Naive B cell (primary cell): ENCODE results near the gene PEAK1. TPM values are rescaled to one million over a fixed set of nuclear protein-coding genes. Genes with fewer than 3 reads are reported as not detected.

Experiments used
- ATAC-seq, 2 donors: fragments of 150-1000 bp; cut with Tn5 transposase; 2 replicates each; pipeline ENCODE4 v1.10.0; 2021; ENCODE audit warnings: low read depth in 2 of 2, mild to moderate bottlenecking in 2 of 2, moderate library complexity in 2 of 2
- DNase-seq: peaks from one replicate; pipeline ENCODE4 v3.0.0; 2022
- H3K27ac Mint-ChIP-seq, 6 donors: one replicate each; pipeline ENCODE4 v1.8.0; 2020 to 2022; ENCODE audit warnings: mild to moderate bottlenecking in 6 of 6, mixed read lengths in 6 of 6, moderate library complexity in 5 of 6, inconsistent platforms in 2 of 6
- H3K27me3 Mint-ChIP-seq, 3 donors: one replicate each; pipeline ENCODE4 v1.8.0; 2021 to 2022; ENCODE audit warnings: mixed read lengths in 3 of 3, mild to moderate bottlenecking in 1 of 3
- H3K36me3 Mint-ChIP-seq, 2 donors: one replicate each; pipeline ENCODE4 v1.8.0; 2020 to 2022; ENCODE audit warnings: mixed read lengths in 2 of 2, inconsistent platforms in 1 of 2, mild to moderate bottlenecking in 1 of 2
- H3K4me1 Mint-ChIP-seq, 3 donors: one replicate each; pipeline ENCODE4 v1.8.0; 2020 to 2022; ENCODE audit warnings: mixed read lengths in 3 of 3, inconsistent platforms in 1 of 3, mild to moderate bottlenecking in 1 of 3, moderate library complexity in 1 of 3
- H3K4me3 Mint-ChIP-seq, 8 donors: one replicate each; pipeline ENCODE4 v1.8.0; 2020 to 2022; ENCODE audit warnings: mild to moderate bottlenecking in 8 of 8, mixed read lengths in 8 of 8, moderate library complexity in 8 of 8, inconsistent platforms in 2 of 8
- H3K9me3 Mint-ChIP-seq, 7 donors: one replicate each; pipeline ENCODE4 v1.8.0; 2020 to 2022; ENCODE audit warnings: mixed read lengths in 7 of 7, mild to moderate bottlenecking in 5 of 7, inconsistent platforms in 2 of 7, moderate library complexity in 1 of 7
- polyA plus RNA-seq, 6 donors: library from polyadenylated mRNA; unstranded; fragments of 300-500 nt; fragmentation: Illumina TruSeq; gene quantifications; one replicate each; pipeline ENCODE4 v1.2.3, GENCODE V29; 2021; ENCODE audit warnings: low read depth in 6 of 6

Gene PEAK1
- polyA plus RNA-seq, 6 donors from 2014 or later = 3.4 to 6.2 (median 4.2) TPM; not detected in 1

DNA sequence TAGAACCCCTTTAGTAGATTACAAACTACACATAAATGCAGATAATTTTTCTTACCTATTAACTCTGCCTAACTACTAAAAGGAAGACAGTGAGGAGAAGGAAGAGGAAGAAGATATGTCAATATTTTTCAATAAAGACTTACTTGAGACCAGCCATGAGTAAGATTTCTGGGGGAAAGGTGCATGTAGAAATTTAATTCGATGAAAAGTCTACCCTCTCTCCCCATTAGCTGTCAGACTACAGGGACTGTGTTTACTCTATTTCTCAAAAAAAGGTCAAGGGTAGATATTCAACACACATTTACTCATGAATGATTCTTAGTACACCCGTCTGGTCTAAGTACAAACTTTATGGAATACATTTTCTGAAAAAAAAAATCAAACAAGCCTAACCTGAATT is 355.8 kb downstream of the PEAK1 start:
- no peaks in the 10 kb centered on the region for H3K9me3 Mint-ChIP-seq
- H3K36me3 Mint-ChIP-seq = peaks cover 0 to 8% of the 10 kb centered on the region in 2 donors
- peak overlapping the region in 5 of 8 donors; percentile 37 to 82 (median 47) for H3K4me3 Mint-ChIP-seq
- H3K4me1 Mint-ChIP-seq = peaks cover 69 to 93% (median 75%) of the 10 kb centered on the region in 3 donors
- ATAC-seq (no peak), DNase-seq (no peak)
- H3K27me3 Mint-ChIP-seq = no peaks in the 10 kb centered on the region
- peak overlapping the region in 5 of 6 donors; percentile 65 to 90 (median 83) for H3K27ac Mint-ChIP-seq

GRCh38 chr15:77063249-77063648 is 356.7 kb downstream of the PEAK1 start:
- no peak for DNase-seq
- Mint-ChIP-seq H3K27ac (peak overlapping the region in 2 of 6 donors; percentile 69 to 84), H3K4me3 (peak overlapping the region in 2 of 8 donors; percentile 2 to 30), H3K4me1 (peaks cover 70 to 90% (median 73%) of the 10 kb centered on the region in 3 donors), H3K27me3 (no peaks in the 10 kb centered on the region), H3K36me3 (peaks cover 0 to 8% of the 10 kb centered on the region in 2 donors), H3K9me3 (no peaks in the 10 kb centered on the region)
- no peak for ATAC-seq

DNA sequence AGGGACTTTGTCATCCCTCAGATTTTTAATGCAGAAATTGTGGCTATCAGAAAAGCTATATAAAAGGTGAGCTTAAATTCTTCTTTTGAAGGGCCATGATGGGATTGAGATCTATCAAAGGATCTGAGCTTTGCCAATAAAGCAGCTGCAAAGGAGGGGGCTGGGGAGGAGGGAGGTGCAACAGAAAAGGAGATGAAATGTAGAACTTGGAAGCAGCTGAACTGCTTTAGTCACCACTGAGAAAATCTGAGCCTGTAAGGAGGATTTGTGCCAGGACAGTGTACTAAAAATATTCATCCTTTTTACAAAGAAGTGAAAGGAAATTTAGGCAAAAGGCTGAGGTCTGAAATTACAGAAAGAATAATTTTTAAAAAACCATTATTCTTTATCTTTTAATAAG is 359.4 kb downstream of the PEAK1 start:
- Mint-ChIP-seq H3K9me3 (no peaks in the 10 kb centered on the region), H3K4me3 (peak overlapping the region in 6 of 8 donors; percentile 15 to 83 (median 70)), H3K4me1 (peaks cover 71 to 89% (median 79%) of the 10 kb centered on the region in 3 donors), H3K36me3 (no peaks in the 10 kb centered on the region), H3K27me3 (no peaks in the 10 kb centered on the region), H3K27ac (peak overlapping the region in 4 of 6 donors; percentile 24 to 77 (median 53))
- DNase-seq = no peak
- no peak for ATAC-seq

DNA sequence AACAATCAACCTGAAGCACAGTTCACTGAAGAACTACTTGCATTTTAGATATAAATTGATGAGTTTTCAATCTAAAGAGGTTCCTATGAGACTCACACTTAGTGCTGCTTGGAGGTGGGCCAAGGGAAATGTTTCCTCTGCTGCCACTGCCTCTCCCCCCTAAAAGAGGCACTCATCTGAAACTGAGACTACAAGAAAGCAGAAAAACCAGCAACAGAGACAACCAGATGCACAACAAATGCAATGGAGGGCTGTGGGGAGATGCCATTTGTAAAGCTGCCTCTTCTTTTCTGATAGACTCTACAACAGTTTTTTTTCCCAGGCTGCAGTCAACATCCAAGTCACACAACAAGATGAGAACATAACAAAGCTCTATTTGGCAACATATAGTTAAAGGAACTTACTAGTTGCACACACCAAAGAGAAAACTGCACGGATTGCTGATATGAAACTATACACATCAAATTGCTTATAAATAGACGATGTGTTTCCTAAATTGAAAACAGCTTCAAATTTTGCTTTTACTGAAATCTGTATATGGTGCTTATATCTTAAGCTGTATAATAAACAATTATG is 360.0 kb downstream of the PEAK1 start:
- peak overlapping the region; percentile 15 to 87 (median 70) for H3K4me3 Mint-ChIP-seq
- peaks cover 71 to 90% (median 78%) of the 10 kb centered on the region in 3 donors for H3K4me1 Mint-ChIP-seq
- H3K27me3 Mint-ChIP-seq = no peaks in the 10 kb centered on the region
- ATAC-seq (peak; percentile 45 to 62), DNase-seq (no peak)
- H3K9me3 Mint-ChIP-seq = no peaks in the 10 kb centered on the region
- H3K36me3 Mint-ChIP-seq = no peaks in the 10 kb centered on the region
- H3K27ac Mint-ChIP-seq = peak overlapping the region; percentile 24 to 91 (median 64)

DNA sequence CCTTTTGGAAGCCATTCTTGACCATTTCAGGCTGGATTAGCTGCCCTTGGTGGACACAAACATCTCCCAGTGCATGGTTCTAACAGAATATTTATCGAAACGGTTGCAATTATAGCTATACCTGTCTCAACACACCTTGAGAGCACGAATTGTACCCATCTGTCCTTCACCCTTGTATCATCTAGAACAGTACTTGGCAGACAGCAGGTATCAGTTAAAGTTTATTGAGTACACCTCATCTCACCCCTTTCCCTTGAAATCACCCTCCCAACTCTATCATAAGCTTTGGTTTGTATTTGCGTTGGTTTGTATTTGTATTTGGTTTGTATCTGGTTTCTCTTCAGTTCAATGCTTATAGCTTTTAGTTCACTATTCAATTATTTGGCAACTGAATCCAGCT is 361.4 kb downstream of the PEAK1 start:
- H3K27ac Mint-ChIP-seq = peak overlapping the region in 5 of 6 donors; percentile 10 to 49 (median 21)
- peaks cover 68 to 89% (median 77%) of the 10 kb centered on the region in 3 donors for H3K4me1 Mint-ChIP-seq
- no peaks in the 10 kb centered on the region for H3K9me3 Mint-ChIP-seq
- DNase-seq (no peak), ATAC-seq (no peak)
- peak overlapping the region in 1 of 8 donors; percentile 3 for H3K4me3 Mint-ChIP-seq
- no peaks in the 10 kb centered on the region for H3K27me3 Mint-ChIP-seq
- no peaks in the 10 kb centered on the region for H3K36me3 Mint-ChIP-seq

GRCh38 chr15:77057685-77058084 is 362.2 kb downstream of the PEAK1 start:
- ATAC-seq = no peak
- DNase-seq = no peak
- Mint-ChIP-seq H3K4me1 (peaks cover 62 to 84% (median 76%) of the 10 kb centered on the region in 3 donors), H3K27ac (peak overlapping the region in 3 of 6 donors; percentile 10 to 45 (median 21)), H3K36me3 (peaks cover 0 to under 1% of the 10 kb centered on the region in 2 donors), H3K4me3 (peak overlapping the region in 1 of 8 donors; percentile 8), H3K27me3 (no peaks in the 10 kb centered on the region), H3K9me3 (no peaks in the 10 kb centered on the region)

GRCh38 chr15:77057072-77057471 is 362.8 kb downstream of the PEAK1 start:
- DNase-seq (no peak), ATAC-seq (no peak)
- H3K27ac Mint-ChIP-seq = peak overlapping the region in 3 of 6 donors; percentile 20 to 45 (median 23)
- H3K36me3 Mint-ChIP-seq = peaks cover 0 to 7% of the 10 kb centered on the region in 2 donors
- no peaks in the 10 kb centered on the region for H3K9me3 Mint-ChIP-seq
- H3K4me3 Mint-ChIP-seq = peak overlapping the region in 1 of 8 donors; percentile 18
- peaks cover 59 to 80% (median 71%) of the 10 kb centered on the region in 3 donors for H3K4me1 Mint-ChIP-seq
- H3K27me3 Mint-ChIP-seq = no peaks in the 10 kb centered on the region

DNA sequence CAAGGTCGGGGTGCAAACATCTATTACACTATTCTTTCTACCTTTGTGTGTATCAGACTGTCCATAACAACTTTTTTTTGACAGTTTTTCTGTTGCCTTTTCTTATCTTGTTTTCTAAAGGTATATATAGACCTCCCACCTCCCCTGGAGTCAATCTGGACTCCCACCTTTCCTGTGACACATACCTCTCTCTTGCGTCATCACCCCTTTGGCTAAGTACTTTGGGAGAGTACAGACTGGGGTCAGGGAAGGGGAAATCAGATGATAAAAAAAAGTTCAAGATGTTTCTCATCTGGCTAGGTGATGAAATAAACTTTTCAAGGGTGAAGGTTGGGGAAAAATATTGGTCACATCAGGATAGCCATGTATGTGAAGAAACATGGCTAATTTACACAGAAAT is 366.2 kb downstream of the PEAK1 start:
- no peak for DNase-seq
- H3K4me1 Mint-ChIP-seq = peaks cover 38 to 54% (median 48%) of the 10 kb centered on the region in 3 donors
- peak overlapping the region in 2 of 8 donors; percentile 9 to 33 for H3K4me3 Mint-ChIP-seq
- H3K27ac Mint-ChIP-seq = peak overlapping the region in 3 of 6 donors; percentile 25 to 59 (median 38)
- no peaks in the 10 kb centered on the region for H3K9me3 Mint-ChIP-seq
- no peaks in the 10 kb centered on the region for H3K27me3 Mint-ChIP-seq
- ATAC-seq = no peak
- peaks cover 6 to 22% of the 10 kb centered on the region in 2 donors for H3K36me3 Mint-ChIP-seq

DNA sequence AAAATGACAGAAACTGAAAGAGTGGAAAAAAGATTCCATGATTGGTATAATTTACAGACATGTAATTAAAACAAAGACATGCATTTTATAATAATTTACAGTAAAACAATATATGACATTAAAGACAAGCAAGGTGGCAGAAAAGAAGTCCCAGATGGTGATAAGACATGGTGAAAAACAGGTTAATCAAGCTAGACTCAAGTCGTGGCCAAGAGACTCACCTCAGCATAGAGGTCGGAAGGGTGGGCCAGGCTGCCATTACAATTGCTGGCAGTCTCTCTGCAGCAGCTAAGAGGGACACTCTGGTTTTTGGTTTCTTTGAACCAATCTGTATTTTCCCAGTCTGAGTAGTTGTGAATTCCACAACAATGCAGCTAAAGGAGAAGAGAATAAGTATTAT is 367.3 kb downstream of the PEAK1 start:
- no peak for ATAC-seq
- Mint-ChIP-seq H3K9me3 (no peaks in the 10 kb centered on the region), H3K27me3 (no peaks in the 10 kb centered on the region), H3K4me3 (no peak overlapping the region), H3K4me1 (peaks cover 26 to 43% (median 37%) of the 10 kb centered on the region in 3 donors), H3K36me3 (peaks cover 7 to 22% of the 10 kb centered on the region in 2 donors), H3K27ac (peak overlapping the region in 1 of 6 donors; percentile 82)
- no peak for DNase-seq

Other genes with a start within 250 kb of the PEAK1 start
- gene HMG20A, start 784 bp upstream of the PEAK1 start, polyA plus RNA-seq = 10 to 100 TPM; 32.4 to 55.8 (median 41.0) TPM
- gene LINGO1, start 212.8 kb upstream of the PEAK1 start, polyA plus RNA-seq = not detected